Stimulated activated CD8-positive, alpha-beta memory T cell treated with anti-CD3 and anti-CD28 coated beads, Interleukin-15, amount 100 ng/mL, for 1 hour (primary cell): ENCODE data around the gene BTBD9.

Experiments
- DNase-seq: peaks from one replicate; pipeline ENCODE4 v3.0.0-alpha.2; 2020; ENCODE audit warnings: low read depth

Gene BTBD9

GRCh38 chr6:38176797-38177751 lies 462.7 kb downstream of the BTBD9 start:
- no peak for DNase-seq

DNA sequence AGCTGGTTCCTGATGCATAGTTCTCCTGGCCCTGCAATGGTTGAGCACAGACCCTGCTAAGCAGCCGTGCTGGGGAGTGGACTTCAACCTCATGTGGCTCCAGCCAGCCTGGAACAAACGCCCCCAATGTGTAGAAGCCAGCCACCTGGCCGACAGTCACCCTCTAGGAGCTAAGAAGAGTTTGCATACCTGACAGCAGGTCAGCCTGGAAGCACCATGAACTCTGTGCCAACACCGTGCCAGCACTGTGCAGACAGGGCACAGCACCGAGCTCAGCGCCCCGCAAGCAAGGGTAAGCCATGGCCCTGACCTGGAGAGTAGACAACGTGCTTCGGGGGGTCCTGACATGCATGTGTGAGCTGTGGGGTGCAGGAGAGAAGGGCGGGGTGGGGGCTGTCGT lies 463.9 kb downstream of the BTBD9 start:
- no peak for DNase-seq

DNA sequence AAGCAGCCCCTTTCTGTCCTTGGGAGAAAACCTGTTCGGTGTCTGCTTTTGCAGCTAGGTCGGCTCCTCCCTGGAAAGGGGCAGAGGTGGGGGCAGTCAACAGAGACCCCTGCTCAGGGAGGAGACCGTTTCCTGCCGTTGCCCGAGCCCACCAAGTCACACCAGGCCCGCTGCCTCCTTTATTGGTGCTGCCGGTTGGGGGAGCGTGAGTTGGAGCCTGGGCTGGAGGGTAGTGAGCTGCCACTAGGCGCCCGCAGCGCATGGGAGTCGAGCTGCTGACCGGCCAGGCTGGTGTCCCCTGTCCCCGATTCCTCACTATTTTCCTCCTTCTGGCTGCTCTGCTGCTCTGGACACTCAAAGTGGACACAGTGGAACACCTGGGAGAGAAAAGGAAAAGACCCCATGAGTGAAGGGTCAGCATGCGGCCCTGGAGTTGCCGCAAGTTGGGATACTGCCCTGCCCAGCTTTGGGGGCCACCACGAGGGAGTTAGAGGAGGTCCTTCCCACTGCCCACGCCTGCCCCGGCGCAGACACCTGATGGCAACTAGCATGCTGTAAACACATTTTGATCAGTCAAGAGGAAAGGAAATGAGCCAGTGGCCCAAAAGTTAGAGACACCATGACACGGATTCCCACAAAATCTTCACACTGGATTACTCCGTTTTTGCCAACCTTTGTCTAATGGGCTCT lies 464.8 kb downstream of the BTBD9 start:
- DNase-seq = no peak

DNA sequence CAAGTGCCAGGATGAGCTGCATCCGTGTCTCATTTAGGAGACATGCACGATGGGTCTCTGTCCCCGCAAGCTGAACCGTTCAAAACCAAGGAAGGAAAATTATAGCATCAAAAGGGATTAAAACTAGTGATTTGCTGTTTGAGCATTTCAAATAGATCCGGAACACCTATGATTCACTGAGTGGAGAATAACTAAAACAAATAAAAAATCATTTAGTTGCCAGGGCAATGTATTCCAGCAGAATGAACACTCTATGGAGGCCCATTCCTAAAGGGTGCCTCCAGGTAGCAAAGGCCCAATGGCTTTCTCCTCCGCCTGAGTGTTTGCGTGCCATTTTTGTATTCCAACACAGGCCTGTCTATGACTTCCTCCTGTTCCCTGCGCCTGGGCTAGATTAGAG lies 465.4 kb downstream of the BTBD9 start:
- no peak for DNase-seq

DNA sequence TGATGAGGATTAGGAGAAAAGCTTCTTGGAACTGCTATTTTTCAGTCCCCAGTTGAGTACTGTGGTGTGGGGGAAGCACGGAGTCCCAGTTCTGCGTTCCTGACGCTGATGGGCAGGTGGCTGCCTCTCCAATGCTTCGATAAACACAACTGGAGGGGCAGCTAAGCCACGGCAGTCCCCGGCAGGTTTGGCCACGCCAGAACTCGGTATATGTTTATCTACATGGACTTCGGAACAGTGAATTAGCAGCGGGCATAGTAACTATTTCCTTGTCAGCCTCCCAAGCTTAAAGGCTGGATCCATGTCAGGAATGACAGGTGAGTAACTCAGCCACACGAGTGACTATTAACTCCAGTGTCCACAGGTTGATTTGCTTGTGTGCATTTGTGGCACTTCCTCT lies 465.8 kb downstream of the BTBD9 start:
- DNase-seq = no peak

- DNase-seq = no peak
These were observed 466.9 kb downstream of the BTBD9 start for GRCh38 chr6:38172739-38173410.

- DNase-seq = no peak
These were observed 467.6 kb downstream of the BTBD9 start for GRCh38 chr6:38171997-38172738.

DNA sequence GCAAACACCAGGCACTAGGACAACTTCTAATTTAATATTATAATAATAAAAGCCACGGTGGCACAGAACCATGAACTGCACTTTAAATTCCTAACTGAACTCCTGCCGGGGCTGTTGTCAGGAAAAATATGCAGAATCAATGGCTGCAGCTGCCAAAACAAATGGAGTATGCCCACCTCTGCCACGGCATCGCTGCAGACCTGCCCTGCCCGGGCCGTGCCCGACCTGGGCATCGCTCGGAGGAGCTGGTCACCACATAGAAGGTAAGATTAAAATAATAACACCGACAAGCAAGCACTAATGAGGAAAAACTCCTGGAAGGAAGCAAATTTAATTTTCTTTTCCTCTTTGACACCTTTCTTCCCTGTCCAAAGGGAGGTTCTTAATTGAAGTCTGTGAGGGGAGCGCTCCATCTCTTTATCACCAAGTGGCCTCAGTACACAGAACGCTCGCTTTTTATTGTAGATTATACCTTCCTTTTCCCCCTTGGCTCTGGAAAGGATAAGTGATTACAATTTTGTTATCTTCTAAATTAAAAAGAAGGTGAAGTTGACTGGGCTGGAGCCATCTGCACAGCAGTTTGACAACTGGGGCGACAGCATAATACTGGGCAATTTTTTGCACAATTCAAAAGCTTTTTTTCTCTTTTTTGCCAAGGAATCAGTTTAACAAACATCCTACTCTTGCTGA lies 468.9 kb downstream of the BTBD9 start:
- DNase-seq = no peak

DNA sequence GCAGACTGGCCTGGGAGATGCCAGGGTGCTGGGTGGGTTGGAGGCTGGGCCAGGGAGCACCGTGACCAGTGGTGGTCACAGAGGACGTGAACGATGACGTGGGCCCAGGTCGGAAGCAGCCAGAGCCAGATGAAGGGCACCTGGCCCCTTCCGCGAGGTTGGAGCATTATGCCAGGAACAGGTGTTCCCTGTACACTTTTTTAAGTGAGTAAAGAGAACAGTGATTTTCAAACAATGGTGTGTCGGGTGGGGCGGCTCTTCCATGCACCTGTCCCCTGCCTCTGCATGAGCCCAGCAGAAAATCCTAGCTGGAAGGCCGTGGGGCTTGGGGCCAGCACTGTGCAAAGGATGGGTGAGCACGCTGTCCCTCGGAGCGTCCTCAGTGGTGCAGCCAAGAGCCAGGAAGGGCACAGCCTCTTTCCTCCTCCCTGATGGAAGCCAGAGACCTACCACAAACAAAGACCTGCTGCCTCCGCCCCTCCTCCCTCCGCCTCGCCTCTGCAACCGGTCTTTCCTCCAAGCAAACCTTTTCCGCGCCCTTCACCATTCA lies 469.7 kb downstream of the BTBD9 start:
- DNase-seq = no peak

DNA sequence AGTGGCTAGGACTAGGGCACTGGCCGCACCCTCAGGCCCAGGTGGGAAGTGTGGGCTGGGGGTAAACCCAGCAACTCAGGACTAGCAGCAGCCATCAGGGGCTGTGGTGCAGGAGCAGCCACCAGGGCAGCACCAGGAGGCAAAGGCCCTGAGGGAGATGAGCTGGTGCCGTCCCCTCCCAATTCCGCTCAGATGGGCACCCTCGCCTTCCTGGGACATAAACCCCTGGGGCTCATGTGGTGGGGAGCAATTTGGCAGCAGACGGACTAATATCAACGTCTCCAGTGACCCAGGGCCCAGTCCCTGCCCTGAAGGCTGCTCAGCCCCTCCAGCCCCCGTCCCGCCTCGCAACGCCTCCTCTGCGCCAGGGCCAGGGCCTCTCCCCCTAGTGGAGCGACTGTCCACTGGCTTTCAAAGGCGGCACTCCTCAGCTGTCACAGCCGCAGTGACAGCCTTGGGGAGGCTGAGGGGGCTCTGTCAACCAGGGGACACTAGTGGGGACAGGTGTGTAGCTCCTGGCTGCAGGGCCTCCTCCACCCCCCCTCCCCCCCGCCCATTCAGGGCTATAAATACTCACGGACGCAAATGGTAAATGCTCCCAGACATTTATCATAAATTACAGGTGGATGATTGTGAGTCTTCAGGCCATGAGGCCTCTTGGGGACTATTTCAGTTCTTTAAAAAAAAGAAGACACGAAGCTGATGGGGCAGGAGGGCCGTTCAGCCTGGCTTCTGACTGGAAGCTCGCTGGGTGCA lies 470.3 kb downstream of the BTBD9 start:
- no peak for DNase-seq

GRCh38 chr6:38168699-38169098 lies 471.0 kb downstream of the BTBD9 start:
- DNase-seq = no peak

DNA sequence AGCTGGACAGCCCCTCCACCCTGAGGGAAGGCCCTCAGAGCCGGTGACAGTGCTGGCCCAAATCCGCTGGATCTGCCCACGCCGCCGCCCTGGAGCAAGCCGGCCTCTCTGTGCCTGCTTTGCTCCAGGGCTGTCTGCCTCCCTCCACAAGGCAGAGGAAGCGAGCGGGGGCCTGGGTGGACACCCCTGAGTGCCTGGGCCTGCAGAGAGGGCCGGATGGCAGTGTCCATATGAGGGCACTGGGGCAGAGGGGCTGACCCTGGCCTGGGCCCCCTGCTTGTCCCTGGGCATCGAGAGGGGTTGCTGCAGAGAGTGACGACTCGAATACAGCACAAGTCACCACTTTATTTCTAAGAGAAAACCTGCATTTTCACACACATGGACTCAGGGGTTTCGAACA lies 471.6 kb downstream of the BTBD9 start:
- no peak for DNase-seq

GRCh38 chr6:38167598-38167997 lies 472.1 kb downstream of the BTBD9 start:
- no peak for DNase-seq

GRCh38 chr6:38166411-38167240 lies 473.1 kb downstream of the BTBD9 start:
- DNase-seq = no peak

DNA sequence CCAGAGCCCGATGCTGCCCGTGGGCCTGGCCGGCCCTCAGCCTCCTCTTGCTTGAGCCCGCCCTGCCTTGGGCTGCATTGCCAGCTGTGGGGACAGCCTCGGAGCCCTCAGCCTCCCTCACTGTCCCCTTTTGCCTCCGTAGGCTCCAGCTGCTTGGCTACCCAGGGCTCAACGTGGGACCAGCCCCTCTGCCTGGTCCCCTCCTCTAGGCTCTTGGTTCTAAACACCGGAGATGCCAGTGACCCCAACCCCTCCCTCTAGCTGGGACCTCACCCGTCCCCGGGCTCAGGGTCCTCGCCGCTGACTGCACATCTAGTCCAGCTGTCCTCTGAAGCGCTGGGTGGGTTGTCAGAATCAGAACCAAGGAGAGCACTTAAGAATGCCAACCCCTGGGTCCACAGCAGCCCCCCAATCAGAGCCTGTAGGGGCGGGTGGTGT lies 475.0 kb downstream of the BTBD9 start:
- DNase-seq = no peak

GRCh38 chr6:38164131-38164481 lies 475.6 kb downstream of the BTBD9 start:
- no peak for DNase-seq

DNA sequence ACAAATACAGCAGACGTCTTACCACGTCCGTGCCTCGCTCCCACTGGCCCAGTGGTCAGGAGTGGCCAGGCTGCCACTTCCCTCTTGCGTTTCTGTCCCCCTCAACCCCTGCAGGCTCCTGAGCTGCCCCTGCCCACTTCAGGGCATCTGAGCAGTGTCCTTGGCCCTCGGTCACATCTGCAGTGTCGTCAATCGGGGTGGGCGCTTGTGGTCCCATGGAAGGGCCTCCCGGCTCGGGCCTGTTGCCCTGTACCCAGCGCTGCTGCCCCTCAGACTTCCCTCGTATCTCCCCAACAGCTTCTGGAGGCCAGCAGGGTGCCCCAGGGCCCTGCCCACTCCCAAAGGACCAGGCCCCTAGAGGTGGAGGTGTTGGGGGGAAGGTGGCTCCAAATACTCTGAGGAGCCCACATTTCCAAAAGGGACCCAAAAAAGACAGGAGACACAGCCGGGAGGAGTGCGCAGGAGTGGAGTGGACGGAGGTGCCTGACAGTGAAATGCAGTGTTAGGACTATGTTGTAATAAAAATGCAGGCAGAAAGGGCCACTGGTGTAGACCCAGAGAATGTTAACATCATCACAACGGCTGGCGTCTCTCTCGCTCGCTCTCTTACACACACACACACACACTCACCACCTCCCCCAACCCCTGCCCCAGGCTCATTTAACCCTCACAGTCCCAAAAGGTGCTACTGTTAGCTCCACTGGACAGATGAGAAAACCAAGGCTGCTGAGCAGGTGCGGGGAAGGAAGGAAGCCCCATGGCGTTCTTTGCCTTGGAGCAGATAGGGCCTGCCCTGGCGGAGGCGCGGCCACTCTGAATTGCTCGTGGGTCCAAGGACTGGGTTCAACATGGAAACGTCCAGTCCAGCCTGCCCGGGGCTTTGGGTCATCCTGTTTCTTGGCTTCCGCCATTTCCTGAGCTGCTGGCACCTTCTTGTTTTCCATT lies 476.3 kb downstream of the BTBD9 start:
- DNase-seq = no peak

DNA sequence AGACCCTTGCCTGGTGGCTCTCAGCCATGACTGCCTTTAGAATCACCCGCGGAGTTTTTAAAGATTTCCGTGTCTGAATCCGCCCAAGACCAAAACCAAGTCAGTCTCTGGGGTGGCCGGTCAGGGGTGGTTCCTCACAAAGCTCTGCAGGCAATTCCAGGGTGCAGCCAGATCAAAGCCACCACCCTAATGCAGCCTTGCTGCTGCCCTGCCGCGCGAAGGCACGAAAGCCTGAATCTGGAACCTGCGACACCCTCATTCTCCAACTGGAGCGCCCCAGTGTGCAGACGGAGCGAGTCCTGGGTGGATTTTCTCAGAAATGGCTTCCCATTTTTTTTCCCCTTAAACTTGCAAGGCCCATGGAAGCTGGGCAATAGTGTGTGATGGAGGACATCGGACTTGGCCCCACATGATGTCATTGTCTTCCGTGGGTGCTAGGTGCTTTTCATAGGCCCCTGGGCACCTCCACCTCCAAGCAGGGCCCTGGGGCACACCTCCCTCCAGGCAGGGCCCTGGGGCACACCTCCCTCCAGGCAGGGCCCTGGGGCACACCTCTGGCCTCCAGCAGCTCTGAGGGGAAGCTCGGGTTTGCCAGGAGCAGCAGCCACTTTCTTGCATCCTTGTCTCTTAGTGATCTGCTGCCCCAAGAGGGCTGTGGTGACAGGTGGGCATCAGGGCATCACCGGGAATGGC lies 477.1 kb downstream of the BTBD9 start:
- no peak for DNase-seq
